HG03354 (cell line): ENCODE results near the gene ASF1B.

Experiments
- ATAC-seq: cut with Tn5 transposase; IDR thresholded peaks from one replicate; pipeline ENCODE4 v1.9.1; 2021; ENCODE audit warnings: mild to moderate bottlenecking; ENCODE audit not compliant: unreplicated experiment, poor library complexity, severe bottlenecking

ASF1B gene

DNA sequence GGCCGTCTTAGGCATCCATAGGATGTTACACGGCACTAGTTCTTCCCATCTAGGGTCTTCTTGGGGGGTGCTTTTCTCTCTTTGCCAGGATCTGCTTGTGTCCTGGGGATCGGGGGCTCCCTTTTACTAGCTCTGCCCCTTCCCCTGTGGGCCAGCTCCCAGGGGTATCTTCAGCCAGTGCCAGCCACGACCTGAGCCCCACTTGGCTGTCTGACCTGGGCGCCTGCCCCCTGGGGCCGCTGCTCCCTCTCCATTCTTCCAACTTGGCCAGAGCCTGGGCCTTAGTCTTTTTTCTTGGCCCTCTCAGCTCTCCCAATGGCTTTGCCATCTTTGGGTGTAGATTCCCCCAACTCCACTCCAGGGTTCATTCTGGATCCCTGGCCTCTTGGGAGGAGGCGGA lies 21.9 kb downstream of the ASF1B start:
- no peak for ATAC-seq

DNA sequence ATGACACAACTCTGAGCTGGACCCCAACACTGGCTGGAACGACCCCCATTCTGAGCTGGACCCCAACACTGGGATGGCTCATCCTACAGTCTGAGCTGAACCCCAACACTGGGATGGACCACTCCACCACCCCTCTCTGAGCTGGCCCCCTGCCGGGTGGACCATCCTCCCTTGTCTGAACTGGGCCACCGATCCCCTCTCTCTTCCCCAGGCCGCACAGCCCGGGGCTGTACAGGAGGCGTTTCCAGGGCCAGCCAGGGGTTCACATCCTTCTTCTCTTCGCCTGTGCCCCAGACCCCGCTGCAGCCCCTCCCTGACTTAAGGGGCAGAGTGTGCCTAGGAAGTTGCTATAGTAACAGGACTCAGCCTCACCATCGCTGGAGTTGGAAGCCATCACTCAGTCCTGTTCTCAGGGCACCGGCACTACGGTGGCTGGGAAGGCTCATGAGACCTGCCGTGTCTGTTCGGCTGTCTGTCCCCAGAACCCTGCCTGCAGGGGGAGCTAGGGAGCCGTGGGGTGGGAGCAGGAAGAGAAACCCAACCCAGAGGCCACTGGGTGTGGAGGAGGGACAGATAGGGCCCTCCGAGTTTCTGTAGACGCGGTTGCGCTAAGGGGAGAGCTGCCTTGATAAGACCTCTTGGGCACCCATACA lies 22.5 kb downstream of the ASF1B start:
- ATAC-seq = no peak

DNA sequence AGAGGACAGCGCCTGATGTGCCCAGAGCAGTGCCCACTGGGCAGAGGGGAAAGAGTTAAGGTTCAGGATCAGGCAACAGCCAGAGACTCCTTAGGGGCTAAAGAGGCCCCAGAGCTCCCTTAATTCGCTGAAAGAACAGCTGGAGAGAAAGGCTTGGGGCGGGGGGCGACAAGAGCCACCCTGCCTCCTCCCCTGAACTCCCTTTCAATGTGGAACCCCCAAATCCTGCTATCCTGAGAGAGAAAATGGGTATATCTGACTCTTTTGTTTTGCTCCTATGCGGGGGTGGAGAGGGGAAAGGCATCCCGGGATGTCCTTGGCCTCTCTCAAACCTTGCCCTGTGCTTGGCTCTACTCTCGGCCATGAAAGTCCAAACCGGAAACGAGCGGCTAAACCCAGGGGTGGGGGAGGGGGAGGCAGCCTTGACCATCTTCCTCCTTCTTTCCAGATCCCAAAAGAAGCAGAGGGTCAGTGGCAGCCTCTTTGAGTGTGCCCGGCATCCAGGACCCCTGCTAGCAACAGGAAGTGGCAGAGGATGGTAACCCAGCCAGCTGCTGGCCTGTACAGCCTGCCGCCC lies 23.5 kb downstream of the ASF1B start:
- ATAC-seq = no peak

DNA sequence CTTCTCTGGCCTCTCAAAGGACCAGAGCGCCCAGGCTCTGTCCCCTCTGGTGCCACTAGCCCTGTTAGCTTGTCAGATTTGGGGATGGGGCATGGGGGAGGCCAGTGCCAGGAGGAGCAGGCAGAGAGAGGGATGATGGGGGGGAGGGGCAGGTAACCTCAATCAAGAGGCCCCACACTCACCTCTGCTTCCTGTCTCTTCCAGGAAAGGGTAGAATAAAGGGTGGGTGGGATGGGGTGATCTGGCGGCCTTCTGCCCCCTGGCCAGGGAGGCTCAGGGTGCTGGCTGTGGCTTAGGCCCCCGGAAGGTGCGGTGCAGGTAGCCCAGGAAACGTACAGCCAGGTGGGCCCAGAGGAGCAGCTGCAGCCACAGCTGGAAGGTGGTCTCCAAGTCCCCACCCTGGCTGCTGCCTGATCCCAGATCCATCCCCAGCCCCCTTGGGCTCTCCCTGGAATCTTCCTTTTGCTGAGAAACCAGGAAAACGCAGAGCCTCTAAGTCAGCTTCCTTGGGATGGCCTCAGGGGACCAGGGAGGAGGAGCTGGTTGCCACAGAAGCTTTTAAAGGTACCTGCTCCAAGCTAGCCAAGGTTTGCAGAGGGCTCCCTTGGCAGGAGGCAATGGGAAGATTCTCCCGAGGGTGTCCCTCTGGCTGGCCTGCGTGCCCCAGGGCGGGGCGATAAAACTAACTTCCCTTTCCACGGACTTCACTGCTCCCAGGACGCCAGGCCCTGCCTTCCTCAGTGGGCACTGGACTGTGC lies 24.2 kb downstream of the ASF1B start:
- no peak for ATAC-seq

DNA sequence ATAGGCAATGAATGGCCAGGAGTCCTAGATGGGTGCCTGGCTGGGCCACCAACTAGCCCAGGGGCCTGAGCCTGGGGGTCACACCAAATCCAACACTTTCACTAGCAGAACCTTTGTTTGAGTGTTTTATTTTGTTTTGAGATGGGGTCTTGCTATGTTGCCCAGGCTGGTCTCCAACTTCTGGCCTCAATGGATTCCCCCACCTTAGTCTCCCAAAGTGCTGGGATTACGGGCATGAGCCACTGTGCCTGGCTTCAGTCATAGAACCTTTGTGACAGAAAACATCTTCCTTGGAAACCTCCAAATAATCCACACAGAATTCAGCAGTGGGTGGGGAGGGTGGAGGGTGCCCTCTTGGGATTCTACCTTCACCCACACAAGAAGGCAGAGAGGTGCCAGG lies 24.9 kb downstream of the ASF1B start:
- no peak for ATAC-seq

DNA sequence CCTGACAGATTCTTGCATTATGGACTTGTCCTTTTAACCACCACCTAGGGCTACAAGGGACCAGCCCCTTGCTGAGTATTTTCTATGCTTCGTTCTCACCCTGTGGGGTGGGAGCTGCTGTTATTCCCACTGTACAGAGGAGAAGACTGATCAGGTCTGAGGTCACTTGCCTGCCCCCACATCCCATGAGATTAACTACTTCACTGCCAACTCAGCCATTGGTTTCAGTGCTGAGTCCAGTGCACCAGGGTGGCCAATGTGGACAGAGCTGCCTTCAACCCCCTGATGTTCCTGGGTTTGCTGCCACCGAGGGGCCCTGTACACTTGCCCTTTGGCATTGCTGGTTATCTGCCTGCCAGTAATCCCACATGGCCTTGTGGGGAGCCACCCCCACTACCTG lies 25.7 kb downstream of the ASF1B start:
- ATAC-seq = no peak

DNA sequence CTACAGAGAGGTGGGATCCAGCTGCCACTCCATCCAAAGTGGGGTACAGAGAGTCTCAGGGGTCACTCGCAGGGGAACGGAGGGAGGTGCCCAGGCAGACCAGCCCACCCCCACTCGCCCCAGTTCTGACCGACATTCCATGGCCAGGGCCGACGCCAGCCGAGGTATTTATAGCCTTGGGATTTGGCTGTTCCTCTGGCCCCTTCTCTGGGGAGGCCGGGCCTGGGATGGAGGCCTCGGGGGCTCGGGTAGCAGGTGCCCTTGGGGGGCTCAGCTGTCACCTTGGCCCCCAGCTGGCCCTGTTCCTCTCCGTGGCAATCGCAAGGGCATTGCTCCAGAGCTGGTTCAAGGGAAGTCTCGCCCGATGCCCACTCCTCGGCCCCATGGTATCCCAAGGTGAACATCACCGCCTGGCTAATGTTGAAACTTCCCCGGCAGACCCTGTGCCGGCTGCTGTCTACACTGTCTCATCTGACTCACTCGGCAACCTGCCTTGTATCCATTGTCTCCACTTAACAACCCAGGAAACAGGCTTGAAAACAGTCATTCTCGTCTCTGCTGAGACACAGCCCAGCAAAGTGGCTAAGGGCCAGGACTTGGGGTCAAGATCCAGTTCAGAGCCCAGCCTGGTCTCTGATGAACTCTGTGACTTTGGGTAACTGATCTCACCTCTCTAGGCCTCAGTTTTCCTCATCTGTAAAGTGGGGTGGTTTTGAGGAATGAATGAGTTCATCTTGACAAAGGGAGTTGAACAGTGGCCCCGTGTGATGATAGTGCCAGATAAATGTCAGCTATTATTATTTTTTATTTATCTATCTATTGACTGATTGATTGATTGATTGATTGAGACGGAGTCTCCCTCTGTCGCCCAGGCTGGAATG lies 28.6 kb downstream of the ASF1B start:
- no peak for ATAC-seq

DNA sequence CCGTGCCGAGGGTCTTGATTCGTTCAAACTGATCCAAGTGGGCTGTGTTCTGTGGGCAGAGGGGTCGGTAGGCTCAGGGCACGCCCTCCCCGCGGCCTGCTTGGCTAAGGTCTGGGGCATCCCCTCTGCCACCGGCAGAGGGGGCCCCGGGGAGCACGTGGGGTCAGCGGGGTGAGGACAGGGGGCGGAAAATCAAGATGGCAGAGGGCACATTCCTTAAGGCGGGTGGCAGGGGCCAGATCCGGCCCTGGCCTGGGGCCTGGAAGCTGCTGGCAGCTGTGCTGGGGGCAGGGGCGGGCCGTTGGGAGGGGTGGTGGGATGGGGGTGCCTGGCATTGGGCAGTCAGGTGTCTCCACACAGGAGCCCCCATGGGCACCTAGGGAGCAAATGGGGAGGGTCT lies 29.5 kb downstream of the ASF1B start:
- ATAC-seq = no peak

DNA sequence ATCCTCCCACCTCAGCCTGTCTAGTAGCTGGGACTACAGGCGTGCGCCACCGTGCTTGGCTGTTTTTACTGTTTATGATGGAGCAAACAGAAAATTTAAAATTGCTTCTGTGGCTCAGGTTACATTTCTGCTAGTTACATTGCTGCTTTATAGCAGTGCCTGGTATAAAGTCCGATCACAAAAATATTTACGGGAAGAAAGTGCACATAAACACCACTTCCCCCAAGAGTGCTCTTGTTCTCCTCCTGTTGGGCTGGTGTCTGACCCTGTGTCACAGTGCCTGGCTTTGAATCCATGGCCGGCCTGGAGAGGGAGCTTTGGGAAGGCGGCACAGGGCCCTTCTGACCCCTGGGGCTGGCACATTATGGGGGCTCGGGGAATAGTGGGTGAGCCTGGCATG lies 30.7 kb downstream of the ASF1B start:
- ATAC-seq = no peak

DNA sequence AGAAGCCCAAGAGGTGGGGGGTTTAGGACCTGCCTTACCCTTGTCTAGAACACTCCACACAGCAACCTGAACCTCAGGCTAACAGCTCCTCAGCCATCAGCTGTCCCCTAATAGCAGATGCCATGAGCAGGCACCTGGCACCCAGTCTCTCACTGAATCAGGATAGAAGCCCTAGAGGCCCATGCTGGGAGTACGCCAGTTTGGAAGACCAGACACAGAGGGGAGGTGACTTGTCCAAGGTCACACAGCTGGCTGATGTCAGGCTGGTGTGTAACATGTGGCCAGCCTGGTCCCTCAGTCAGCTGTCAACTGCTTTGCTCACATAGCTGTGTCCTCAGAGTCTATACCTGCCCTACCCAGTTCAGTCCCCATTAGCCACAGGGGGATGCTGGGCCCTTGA lies 33.1 kb downstream of the ASF1B start:
- no peak for ATAC-seq

DNA sequence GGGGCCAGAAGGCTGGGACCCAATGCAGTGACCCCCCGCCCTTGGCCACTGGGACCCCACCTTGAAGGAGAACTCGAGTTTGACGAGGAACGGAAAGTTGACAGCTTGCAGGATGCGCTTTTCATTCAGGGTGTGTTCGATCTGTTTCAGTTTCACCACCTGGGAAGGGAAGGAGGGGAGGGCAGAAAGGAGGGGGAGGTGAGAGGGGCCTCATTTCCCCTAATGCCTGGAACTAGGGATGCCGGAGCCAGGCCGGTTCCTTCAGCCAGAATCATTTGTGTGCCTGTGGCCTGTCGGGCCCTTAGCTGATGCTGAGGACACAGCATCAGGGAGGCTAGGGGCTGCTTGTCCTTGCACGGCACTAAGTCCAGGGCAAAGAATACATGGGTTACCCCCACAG lies 33.6 kb downstream of the ASF1B start:
- no peak for ATAC-seq

DNA sequence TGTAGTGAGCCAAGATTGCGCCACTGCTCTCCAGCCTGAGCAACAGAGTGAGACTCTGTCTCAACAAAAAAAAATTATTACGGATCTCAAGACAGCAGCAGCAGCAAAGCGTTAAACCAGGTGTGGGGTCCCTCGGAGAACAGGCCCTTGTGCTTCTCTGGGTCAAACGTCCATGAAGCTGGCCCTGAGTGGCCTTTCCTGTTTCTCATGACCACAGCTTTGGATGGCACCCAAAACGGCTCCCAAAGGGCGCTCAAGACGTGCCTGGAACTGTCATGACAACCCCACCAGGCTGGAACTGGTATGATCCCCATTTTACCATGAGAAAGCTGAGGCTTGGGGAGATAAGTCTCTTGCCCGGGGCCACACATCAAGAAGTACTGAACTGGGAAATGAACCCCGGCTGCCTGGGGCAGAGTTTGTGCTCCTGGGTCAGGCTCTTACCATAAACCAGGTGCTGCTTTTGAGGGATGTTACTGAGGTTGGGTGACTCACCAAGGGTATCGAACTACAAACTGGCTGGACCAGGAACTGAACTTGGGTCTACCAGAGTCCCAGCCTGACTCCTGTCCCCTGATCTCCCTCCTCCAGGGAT lies 34.2 kb downstream of the ASF1B start:
- ATAC-seq = no peak

DNA sequence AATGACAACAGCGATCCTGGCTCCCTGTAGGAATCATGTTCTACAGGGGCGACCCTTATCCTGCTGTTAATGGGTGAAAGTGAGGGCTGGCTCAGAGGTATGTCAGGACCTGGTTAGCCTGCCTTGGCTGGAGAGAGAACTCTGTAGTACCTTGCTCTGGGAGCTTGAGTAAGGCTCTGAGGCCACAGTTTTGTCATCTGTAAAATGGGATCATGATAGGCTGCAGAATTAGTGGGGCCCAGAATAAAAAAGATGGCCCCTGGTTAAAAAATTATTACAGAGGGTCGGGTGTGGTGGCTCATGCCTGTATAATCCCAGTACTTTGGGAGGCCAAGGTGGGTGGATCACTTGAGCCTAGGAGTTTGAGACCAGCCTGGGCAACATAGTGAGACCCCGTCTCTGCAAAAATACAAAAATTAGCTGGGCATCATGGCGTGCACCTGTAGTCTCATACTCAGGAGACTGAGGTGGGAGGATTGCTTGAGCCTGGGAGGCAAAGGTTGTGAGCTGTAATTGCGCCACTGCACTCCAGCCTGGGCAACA lies 35.3 kb downstream of the ASF1B start:
- no peak for ATAC-seq

DNA sequence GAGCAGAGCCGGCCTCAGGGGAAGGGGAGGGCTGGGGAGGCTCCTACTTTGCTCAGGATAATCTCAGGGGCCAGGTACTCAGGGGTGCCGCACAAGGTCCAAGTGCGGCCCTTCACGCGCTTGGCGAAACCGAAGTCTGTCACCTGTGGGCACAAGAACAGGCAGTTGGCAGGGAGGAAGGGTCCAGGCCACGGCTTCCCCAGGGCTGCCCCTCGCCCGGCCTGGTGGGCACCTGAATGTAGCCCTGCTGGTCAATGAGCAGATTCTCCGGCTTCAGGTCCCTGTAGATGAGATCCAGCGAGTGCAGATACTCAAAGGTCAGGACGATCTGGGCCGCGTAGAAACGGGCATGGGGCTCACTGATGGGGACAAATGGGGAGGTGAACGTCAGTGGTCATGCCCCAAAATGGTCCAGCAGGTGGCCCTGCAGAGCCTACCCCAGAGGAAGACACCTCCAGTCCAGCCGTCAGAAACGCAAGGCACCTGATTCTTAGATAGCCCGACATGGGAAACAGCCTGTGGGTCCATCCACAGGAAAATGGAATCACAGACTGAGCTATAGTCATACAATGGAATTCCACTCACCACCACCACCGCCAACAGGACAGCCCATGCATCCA lies 38.7 kb downstream of the ASF1B start:
- no peak for ATAC-seq

DNA sequence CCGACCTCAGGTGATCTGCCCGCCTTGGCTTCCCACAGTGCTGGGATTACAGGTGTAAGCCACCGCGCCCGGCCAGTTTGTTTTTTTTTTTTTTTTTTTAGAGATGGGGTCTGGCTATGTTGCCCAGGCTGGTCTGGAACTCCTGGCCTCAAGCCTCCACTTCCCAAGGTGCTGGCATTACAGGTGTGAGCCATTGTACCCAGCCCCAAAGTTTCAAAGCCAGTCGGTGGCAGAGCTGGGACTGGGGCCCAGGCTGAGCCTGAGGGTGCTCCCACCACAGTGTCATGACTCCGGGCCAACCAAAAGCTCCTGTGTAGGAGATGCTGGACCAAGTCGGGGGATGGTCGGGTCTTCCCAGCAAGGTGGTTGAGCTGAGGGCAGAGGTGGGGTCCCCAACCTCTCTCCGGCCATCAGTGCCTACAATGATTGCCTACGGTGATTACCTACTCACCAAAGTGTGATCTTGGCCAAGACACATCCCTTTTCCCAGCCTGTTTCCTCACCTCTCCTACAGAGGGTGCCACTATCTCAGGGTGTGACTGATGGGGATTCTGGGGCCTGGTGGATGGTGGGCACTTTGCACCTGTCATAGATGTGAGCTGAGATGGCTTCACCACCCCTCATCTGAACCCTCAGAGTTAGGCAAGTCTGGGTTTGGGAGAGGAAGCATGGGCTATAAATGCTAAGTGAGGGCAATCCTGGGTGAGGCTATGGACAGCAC lies 40.0 kb downstream of the ASF1B start:
- ATAC-seq = no peak

DNA sequence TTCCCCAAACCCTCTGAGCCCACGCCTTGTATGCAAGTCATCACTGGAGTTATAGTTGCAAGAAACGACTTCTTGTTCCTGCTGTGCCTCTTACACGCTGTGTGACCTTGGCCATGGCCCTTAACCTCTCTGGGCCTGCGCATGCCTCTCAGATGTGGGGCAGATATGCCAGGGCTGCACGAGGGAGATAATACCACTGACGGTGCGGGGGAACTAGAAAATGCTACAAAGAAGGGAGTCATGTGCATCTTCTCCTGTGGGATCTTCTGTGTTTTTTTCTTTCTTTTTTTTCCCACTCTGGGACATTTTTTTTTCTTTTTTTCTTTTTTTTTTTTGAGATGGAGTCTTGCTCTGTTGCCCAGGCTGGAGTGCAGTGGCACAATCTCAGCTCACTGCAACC lies 41.5 kb downstream of the ASF1B start:
- no peak for ATAC-seq

DNA sequence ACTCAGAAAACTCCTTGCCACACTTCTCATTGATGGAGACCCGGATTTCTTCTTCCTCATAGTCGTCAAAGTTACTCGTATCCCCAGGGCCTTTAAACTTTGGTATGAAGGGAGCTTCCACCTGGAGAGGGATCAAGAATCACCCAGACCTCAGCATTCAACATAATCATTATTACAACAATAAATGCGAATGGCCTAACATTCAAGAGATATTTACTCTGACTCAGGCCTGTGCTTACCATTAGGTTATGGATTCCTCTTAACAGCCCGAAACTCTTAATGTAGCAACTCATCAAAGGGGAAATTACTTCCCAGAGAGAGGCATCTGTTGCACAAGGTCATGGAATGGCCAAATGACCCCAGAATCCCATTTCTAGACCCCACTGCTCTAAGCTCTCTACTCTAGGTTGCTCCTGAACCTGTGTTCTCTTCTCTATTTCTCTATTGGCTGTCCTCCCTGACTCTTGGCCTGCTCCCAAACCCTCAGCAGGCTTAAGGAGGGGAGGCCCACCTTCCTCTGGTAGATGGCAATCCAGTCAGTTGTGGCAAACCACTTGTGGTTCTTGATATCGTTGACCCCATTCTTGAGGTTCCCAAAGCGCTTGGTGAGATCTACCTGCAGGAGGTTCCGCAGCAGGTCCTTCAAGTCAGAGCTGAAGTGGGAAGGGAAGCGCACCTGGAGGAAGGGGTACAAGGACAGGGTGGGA lies 43.1 kb downstream of the ASF1B start:
- ATAC-seq = no peak

DNA sequence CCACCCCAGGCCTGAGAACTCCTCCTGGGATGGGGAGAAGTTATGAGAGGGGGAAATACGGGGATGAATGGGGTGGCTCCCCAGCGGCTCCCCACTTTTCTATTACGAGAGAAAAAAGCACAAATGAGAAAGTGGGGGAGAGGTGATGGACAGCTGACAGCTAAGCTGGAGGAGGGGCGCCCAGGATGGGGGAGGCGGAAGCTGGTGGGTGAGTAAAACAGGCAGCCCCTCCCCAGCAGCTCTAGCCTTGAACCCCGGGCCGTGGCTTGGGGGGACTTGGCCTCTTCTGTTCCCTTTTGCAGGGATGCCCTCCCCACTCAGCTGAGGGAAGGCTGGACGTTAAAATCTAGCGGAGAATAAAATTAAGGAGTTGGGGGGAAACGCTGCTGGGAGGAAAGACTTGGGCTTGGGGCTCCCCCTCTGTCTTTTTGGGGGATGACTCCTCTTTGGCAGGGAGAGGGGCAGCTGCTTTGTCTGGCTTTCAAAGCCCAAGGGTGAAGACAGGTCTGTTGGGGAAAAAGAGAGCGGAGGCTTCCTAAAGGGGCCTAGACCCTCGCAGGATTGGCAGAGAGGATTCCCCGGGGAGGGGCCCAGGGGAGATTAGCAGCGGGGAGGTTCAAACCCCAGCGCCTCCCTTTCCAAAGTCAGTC lies 44.5 kb downstream of the ASF1B start:
- ATAC-seq = peak; percentile 21
